NCI-H2227 (cell line): ENCODE measurements around the gene ANGPTL2.

Experiments used
- DNase-seq: peaks from one replicate; lab custom pipeline; 2025; ENCODE audit not compliant: unreplicated experiment; lab: John Stamatoyannopoulos, UW

The ANGPTL2 gene

DNA sequence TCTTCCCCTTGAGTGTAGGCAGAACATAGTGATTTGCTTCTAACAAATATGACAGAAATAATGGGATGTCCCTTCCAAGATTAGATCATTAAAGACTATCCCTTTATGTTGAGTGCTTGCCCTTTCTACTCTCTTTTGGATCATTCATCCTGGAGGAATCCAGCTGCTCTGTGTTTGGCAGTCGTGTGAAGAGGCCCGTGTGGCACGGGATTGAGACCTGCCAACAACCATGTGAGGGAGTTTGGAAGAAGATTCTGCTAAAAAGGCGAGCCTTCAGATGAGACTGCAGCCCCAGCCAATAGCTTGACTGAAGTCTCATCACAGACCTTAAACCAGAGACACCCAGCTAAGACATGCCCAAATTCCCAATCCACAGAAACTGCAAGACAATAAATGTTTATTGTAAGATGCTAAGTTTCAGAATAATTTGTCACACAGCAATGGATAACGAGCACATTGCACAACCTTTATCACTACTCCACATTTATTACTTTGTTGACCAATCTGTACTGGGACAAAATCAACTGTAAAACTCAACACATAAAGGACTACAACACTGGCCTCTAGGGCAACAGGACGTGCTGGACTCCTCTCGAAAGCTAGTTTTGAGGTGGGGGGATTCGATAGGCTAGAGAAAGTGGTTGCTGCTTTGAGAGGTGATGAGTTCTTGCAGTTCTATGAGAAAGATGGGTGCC is 42.8 kb downstream of the ANGPTL2 start:
- no peak for DNase-seq

DNA sequence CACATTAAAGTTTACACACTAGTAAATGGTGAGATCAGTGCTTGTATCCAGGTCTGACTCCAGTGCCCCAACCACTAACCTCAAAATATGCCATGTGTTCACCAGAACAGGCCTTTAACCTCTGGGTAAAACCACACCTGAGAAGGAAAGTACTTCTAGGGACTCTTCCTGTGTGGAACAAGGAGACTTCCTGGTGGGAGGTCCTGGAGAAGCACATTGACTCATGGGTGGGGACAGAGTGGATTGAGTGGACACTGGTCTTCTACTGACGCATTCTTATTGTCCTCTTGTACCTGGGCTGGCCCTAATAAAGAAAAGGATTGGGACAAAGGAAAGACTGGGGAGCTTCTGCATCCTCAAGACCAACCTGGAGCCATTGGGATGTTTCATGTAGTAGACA is 43.4 kb downstream of the ANGPTL2 start:
- no peak for DNase-seq

DNA sequence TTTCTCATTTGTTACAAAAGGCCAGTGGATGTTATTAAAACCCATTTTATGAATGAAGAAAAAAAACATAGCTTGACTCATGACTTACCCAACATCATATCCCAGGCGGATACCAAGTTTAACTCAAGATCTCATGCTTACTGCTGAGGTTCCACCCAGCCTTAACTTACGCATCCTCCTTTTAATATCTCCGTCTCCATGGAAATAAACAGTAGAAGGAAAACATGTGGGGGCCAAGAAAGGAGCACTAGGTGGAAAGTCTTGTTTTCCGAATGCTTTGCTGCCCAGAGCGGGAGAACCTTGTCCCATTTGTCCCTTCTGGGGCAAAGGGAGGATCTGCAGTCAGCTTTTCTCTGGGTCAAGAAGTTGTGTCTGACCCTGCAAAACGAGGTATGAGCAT is 44.1 kb downstream of the ANGPTL2 start:
- no peak for DNase-seq

DNA sequence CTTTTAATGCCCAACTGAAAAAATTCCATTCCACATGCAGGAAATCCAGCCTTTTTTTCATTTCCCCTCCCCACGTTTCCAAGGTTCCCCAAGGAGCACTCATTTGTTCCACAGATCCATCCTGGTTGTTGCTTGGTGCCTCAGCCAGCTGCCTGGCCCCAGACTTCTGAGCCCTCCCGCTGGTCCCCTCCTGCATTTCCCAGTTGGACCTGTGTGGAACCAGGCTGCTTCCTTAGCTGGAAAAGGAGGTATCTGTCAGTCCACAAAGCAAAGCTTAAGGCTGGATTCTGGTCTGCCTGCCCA is 44.8 kb downstream of the ANGPTL2 start:
- no peak for DNase-seq

GRCh38 chr9:127076860-127077643 is 45.4 kb downstream of the ANGPTL2 start:
- DNase-seq: no peak

GRCh38 chr9:127075624-127076372 is 46.6 kb downstream of the ANGPTL2 start:
- DNase-seq: no peak

DNA sequence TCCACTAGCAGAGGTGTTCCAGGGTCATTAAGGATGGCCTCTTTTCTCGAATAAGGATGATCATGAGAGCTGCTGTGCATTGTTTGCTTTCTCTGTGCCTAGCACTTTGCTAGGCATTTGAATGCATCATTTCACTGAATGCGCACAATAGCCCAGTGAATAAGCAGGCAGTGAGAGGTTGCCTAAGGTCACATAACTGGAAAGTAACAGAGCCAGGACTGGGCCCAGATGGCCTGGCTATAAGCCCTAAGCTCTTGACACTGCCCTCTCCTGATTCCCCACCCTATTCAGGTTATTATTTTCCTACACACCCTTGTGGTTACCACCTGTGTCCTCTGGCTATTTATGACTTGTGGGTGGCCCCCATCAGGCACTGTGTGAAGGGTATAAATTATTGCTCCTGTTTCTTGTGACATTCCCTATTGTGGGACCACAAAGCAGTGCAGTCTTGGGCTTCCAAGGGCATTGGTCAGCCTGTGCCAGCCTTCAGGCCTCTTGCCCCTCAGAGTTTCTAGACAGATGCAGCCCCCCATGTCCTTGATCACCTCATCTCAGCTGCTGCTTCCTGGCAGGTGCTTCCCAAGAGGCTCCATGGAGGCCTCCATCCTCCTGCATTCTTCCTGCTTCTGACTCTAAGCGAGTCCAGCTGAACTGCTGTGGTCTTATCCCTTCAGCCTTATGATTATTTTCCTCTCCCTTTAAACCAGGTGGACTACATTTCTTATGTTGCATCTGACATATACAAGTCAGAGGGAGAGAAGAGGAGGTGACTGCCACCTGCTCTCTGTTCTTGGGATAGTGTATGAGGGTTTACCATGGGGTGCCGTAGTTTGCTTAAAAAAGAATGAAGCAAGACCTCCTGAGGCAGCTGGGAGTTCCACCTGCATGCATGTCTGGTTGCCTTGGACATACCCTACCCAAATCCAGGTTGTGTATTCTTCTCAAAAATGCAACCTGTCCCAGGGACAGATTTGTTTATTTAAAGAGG is 47.6 kb downstream of the ANGPTL2 start:
- peak; percentile 5 for DNase-seq

DNA sequence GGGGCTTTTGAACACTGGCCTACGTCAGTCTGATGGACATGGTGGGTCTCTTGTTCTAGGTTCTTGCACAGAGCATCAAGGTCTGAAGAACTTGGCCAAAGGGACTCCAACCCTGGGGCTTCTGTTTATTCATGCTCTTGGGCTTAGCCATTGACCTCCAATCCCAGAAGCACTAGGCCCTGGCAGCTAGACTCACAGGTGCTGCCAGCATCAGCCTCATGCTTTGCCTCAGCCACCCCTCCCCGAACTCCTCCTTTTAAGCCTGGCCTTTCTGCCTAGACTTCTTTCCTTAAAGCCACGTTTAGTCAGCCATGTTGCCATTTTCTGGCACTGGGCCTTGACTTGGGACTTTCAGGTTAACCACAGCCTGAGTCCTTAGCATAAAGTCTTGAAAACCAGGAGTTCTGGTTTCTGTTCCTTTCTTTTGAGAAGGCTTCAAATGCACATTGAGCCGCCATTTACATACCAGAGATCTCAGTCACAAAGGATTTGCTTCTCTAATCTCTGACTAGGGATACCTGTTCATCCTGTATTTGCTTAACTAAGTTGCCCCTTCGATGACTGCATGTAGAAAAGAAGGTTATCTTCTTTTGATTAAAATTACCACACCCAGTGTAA is 54.7 kb downstream of the ANGPTL2 start:
- DNase-seq: no peak

- no peak for DNase-seq
Measured at GRCh38 chr9:127066851-127067136, 55.6 kb downstream of the ANGPTL2 start.

DNA sequence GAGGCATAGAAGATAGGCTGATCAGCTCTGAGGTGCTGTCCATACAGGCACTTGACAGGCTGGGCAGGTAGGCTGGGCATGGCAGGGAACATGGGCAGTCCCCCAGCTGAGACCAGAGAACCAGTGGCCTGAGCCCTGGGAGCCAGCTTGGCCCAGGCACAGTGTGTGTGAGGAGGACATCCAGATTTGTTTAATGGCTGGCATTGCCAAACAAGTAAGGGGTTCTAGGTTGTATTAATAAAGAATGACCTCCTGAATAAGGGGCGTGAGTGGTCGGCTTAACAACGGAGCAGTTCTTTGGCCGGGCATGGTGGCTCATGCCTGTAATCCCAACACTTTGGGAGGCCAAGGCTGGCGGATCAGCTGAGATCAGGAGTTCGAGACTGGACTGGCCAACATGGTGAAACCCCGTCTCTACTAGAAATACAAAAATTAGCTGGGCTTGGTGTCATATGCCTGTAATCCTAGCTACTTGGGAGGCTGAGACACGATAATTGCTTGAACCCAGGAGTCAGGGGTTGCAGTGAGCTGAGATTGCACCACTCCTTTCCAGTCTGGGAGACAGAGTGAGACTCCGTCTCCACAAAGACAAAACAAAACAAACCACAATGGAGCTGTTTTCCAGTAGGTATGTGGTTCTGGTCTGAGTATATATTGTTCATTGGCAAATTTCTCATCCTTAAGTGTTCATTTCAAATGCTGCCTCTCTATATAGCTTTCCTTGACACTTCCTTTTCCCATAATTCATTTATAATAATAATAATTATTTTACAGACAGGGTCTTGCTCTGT is 56.2 kb downstream of the ANGPTL2 start:
- no peak for DNase-seq

GRCh38 chr9:127065592-127065991 is 56.8 kb downstream of the ANGPTL2 start:
- no peak for DNase-seq

- DNase-seq: no peak
Measured at GRCh38 chr9:127064335-127064734, 58.1 kb downstream of the ANGPTL2 start.

- DNase-seq: no peak
Measured at GRCh38 chr9:127061411-127061810, 61.0 kb downstream of the ANGPTL2 start.

DNA sequence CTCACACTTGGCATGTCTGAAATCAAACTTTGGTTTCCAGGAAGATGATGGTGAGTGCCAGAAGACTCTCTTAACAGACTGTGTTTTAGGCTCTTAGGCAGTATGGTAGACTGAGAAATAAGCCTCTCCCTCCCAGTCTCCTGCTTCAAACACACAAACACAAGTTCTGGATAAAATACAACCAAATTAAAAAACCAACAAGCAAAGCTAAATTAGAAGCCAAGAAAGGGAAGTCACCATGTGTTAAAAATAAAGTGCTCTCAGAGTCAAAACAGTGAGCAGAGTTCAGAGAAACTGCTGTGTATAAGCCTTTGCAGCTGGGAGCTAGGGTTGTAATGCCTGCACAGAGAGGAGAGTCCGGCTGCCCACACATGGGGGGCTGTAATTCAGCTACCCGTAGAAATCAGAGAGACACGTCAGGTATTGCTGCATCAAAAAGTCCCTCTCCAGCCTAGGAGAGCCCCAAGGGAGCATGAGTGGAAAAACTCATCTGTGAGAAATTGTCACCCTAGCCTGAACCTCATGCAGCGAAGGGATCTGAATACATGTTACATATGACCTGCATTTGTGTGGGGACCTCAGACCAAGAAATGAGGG is 62.6 kb downstream of the ANGPTL2 start:
- no peak for DNase-seq

GRCh38 chr9:127059030-127059429 is 63.4 kb downstream of the ANGPTL2 start:
- no peak for DNase-seq

DNA sequence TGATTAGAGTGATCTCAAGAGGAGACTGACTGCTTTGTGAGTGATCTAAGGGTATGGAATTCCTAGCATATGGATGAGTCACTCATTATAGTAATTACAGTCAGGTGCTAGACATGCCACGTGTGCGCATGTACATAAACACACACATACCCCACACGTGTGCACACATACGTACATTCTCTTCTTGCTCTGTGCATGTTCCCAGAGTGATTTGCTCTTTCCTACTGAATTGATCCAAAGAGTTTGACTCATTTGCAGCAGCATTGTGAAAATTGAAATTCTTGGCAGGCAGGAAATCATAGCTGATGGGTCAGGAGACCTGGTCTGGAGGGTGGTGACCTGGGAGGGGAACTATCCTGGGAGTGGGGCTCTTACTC is 63.8 kb downstream of the ANGPTL2 start:
- DNase-seq: peak; percentile 5

- DNase-seq: no peak
Measured at GRCh38 chr9:127058011-127058644, 64.3 kb downstream of the ANGPTL2 start.

- no peak for DNase-seq
Measured at GRCh38 chr9:127056446-127056845, 66.0 kb downstream of the ANGPTL2 start.

DNA sequence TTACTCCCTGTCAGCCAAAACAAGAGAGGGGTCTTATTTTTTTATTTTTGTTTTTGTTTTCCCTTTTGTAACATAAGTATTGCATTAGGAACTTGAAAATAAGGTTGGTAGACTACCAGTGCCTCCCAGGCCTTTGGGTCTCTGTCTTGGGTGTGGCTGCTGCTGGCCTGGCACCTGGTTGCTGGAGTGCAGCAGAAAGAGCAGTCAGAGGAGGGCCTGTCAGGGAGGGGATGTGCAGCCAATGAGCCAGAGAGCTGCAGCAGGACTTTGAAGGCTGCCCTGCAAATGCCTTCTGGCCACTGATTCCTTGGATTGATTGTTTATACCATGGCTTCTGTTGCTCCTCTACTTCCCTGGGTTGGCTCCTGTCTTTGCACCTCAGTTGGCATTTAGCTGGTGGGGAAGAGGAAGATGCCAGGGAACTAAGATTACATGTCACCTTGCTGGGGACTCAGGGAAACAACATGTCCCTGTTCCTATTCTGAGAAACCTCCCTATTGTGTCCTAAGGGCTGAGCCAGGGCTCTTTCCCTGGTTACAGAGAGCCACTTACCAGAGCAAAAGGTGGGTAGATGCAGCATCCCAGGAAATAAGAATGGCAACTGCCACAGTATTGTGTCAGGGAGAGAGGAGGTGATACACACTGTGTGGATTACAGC is 66.6 kb downstream of the ANGPTL2 start:
- DNase-seq: no peak
